DOHH2 (cell line): ENCODE results near the gene TAF11L14.

Experiments used
- H3F3A ChIP-seq: fragments of 200-600 bp; sonication (generic), shearing (Covaris generic); 2 replicates; pipeline ENCODE4 v1.6.0; 2016; ENCODE audit warnings: antibody characterized with exemption, mild to moderate bottlenecking; ENCODE audit not compliant: control insufficient read depth, insufficient read depth
- H3K27ac ChIP-seq: fragments of 200-600 bp; sonication (generic); 2 replicates; pipeline ENCODE4 v1.5.1; 2014; ENCODE audit warnings: low read depth, mild to moderate bottlenecking, low read length, moderate library complexity
- H3K27me3 ChIP-seq: fragments of 200-600 bp; sonication (generic); 2 replicates; pipeline ENCODE4 v1.6.1; 2014; ENCODE audit warnings: mild to moderate bottlenecking, low read length, mixed read lengths; ENCODE audit not compliant: control insufficient read depth
- H3K36me3 ChIP-seq: fragments of 200-600 bp; sonication (generic); 2 replicates; pipeline ENCODE4 v1.6.1; 2014; ENCODE audit warnings: mild to moderate bottlenecking, low read length, moderate library complexity, mixed read lengths; ENCODE audit not compliant: control insufficient read depth
- H3K4me1 ChIP-seq: fragments of 200-600 bp; sonication (generic); 2 replicates; pipeline ENCODE4 v1.6.1; 2014; ENCODE audit warnings: mild to moderate bottlenecking, low read length, mixed read lengths; ENCODE audit not compliant: control insufficient read depth
- H3K4me2 ChIP-seq: fragments of 200-600 bp; sonication (generic); 2 replicates; pipeline ENCODE4 v1.6.0; 2014; ENCODE audit warnings: mild to moderate bottlenecking, low read length, moderate library complexity
- H3K4me3 ChIP-seq: fragments of 200-600 bp; sonication (generic); 2 replicates; pipeline ENCODE4 v1.5.1; 2014; ENCODE audit warnings: mild to moderate bottlenecking, low read length, mixed read lengths
- H3K79me2 ChIP-seq: fragments of 200-600 bp; sonication (generic); 2 replicates; pipeline ENCODE4 v1.6.1; 2014; ENCODE audit warnings: mild to moderate bottlenecking, low read length, mixed read lengths; ENCODE audit not compliant: control insufficient read depth
- H3K9me2 ChIP-seq: fragments of 200-600 bp; sonication (generic); replicated peaks from 2 replicates; pipeline ENCODE4 v1.6.1; 2014; ENCODE audit warnings: mild to moderate bottlenecking, low read length, mixed read lengths; ENCODE audit not compliant: control insufficient read depth
- H3K9me3 ChIP-seq: fragments of 200-600 bp; sonication (generic); 2 replicates; pipeline ENCODE4 v1.6.1; 2014; ENCODE audit warnings: antibody characterized with exemption, low read length, mixed read lengths; ENCODE audit not compliant: control insufficient read depth, insufficient read depth
- H4K20me1 ChIP-seq: fragments of 200-600 bp; sonication (generic); 2 replicates; pipeline ENCODE4 v1.6.0; 2014; ENCODE audit warnings: low read depth, mild to moderate bottlenecking, antibody characterized with exemption, low read length, moderate library complexity; ENCODE audit not compliant: control insufficient read depth, insufficient read depth
- EZH2phosphoT487 ChIP-seq: fragments of 200-600 bp; sonication (generic); IDR thresholded peaks from 2 replicates; pipeline ENCODE4 v1.6.1; 2017; ENCODE audit warnings: borderline replicate concordance, mild to moderate bottlenecking, antibody characterized with exemption, low read length, moderate library complexity, mixed read lengths
- TF ChIP-seq, protein P1 (sequence below): fragments of 200-600 bp; sonication (generic); IDR thresholded peaks from one replicate; pipeline ENCODE4 v1.5.1; 2014; ENCODE audit warnings: antibody characterized with exemption, mild to moderate bottlenecking, low read depth, low read length; ENCODE audit not compliant: poor library complexity, severe bottlenecking

The TAF11L14 gene

DNA sequence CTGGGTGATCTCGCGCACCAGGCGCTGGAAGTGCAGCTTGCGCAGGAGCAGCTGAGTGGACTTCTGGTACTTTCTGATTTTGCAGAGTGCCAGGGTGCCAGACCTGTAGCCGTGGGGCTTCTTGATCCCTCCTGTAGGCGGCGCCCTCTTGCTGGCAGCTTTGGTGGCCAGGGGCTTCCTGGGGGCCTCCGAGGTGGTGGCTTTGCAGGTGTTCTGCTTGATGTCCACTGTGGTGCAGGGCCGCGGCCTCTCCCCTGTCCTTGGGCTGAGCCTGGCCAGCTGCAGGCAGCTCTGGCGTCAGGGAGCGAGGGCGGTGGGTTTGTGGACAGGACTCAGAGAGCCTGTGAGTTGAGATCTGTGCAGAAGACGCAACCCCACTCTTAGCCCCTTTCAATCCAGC is 36.1 kb downstream of the TAF11L14 start:
- H3K4me1 ChIP-seq = peaks cover 23% of the 10 kb centered on the region
- H3K27me3 ChIP-seq = no peaks in the 10 kb centered on the region
- no peaks in the 10 kb centered on the region for H3F3A ChIP-seq

DNA sequence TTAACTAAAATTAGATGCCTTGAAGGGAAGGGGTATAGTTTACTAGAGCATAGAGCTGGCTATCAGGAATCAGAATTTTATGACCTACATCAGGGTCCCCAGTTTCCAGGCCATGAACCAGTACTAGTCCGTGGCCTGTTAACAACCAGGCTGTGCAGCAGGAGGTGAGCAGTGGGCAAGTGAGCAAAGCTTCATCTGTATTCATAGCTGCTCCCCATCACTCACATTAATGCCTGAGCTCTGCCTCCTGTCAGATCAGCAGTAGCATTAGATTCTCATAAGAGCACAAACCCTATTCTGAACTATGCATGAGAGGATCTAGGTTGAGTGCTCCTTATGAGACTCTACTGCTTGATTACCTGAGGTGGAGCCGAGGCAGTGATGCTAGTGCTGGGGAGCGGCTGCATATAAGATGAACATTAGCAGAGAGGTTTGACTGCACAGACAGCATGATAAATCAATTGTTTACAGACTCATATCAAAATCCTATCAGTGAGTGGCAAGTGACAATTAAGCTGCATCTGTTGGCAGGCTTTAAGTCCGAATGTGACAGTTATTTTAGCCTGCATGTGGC is 44.6 kb downstream of the TAF11L14 start:
- no peaks in the 10 kb centered on the region for H3K9me2 ChIP-seq
- H3F3A ChIP-seq = no peaks in the 10 kb centered on the region
- no peak overlapping the region for H3K27ac ChIP-seq
- TF ChIP-seq, protein P1, sequence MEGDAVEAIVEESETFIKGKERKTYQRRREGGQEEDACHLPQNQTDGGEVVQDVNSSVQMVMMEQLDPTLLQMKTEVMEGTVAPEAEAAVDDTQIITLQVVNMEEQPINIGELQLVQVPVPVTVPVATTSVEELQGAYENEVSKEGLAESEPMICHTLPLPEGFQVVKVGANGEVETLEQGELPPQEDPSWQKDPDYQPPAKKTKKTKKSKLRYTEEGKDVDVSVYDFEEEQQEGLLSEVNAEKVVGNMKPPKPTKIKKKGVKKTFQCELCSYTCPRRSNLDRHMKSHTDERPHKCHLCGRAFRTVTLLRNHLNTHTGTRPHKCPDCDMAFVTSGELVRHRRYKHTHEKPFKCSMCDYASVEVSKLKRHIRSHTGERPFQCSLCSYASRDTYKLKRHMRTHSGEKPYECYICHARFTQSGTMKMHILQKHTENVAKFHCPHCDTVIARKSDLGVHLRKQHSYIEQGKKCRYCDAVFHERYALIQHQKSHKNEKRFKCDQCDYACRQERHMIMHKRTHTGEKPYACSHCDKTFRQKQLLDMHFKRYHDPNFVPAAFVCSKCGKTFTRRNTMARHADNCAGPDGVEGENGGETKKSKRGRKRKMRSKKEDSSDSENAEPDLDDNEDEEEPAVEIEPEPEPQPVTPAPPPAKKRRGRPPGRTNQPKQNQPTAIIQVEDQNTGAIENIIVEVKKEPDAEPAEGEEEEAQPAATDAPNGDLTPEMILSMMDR = no peak
- H3K27me3 ChIP-seq = no peaks in the 10 kb centered on the region
- H3K79me2 ChIP-seq = no peaks in the 10 kb centered on the region
- H3K4me2 ChIP-seq = no peak overlapping the region
- no peaks in the 10 kb centered on the region for H3K9me3 ChIP-seq
- no peaks in the 10 kb centered on the region for H3K4me1 ChIP-seq
- H3K4me3 ChIP-seq = no peak overlapping the region
- no peaks in the 10 kb centered on the region for H4K20me1 ChIP-seq
- no peaks in the 10 kb centered on the region for H3K36me3 ChIP-seq

More for the DNA sequence above, 36.1 kb downstream of the TAF11L14 start:
- no peak for TF ChIP-seq EZH2phosphoT487
- TF ChIP-seq, protein P1 = no peak
- H3K36me3 ChIP-seq = no peaks in the 10 kb centered on the region
- no peak overlapping the region for H3K4me3 ChIP-seq
- H3K27ac ChIP-seq = no peak overlapping the region
- no peaks in the 10 kb centered on the region for H4K20me1 ChIP-seq
- no peaks in the 10 kb centered on the region for H3K79me2 ChIP-seq
- no peaks in the 10 kb centered on the region for H3K9me2 ChIP-seq
- H3K9me3 ChIP-seq = peaks cover 4% of the 10 kb centered on the region; the same call in 1 of the 2 replicates
- no peak overlapping the region for H3K4me2 ChIP-seq

DNA sequence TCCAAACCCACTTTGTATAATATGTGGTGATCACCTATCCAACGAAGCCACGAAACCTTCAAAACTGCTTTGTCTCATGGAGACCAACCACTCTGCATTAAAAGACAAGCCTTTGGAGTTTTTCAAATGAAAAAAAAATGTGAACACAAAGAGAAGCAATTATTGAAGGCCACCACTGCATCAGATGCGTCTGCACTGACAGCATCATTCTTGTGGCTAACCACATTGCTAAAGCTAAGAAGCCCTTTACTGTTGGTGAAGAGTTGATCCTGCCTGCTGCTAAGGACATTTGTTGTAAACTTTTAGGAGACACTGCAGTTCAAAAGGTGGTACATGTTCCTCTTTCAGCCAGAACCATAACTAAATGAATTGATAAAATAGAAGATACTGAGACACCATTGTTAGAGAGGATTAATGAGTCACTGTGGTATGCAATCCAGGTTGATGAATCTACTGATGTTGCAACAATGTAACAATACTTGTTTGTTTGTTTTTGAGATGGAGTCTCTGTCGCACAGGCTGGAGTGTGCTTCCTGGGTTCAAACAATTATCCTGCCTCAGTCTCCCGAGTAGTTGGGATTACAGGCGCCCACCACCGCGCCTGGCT is 45.4 kb downstream of the TAF11L14 start:
- H4K20me1 ChIP-seq = no peaks in the 10 kb centered on the region
- TF ChIP-seq EZH2phosphoT487 = no peak
- TF ChIP-seq, protein P1 = no peak
- H3K4me1 ChIP-seq = no peaks in the 10 kb centered on the region
- H3K4me2 ChIP-seq = no peak overlapping the region
- no peak overlapping the region for H3K27ac ChIP-seq
- H3K79me2 ChIP-seq = no peaks in the 10 kb centered on the region
- H3K9me2 ChIP-seq = no peaks in the 10 kb centered on the region
- no peaks in the 10 kb centered on the region for H3K9me3 ChIP-seq
- no peaks in the 10 kb centered on the region for H3K27me3 ChIP-seq
- H3K36me3 ChIP-seq = no peaks in the 10 kb centered on the region
- H3K4me3 ChIP-seq = no peak overlapping the region
- H3F3A ChIP-seq = no peaks in the 10 kb centered on the region
